Endothelial cell of umbilical vein (primary cell): Measurements from ENCODE around the gene ICA1L. TPM values are rescaled to one million over a fixed set of nuclear protein-coding genes. Genes with fewer than 3 reads are reported as not detected.

ENCODE experiments used
- BruUV-seq: library from RNA; stranded (reverse); fragments of 400-500 nt; replicated peaks from 2 replicates; lab custom pipeline; 2021; lab: Mats Ljungman, UMichigan
- CTCF ChIA-PET: fragments of 300-600, 350-600 bp; sonication (Branson Sonifier 250); formaldehyde crosslinking; loops from one replicate; lab custom pipeline; 2021; ENCODE audit warnings: antibody characterized with exemption, inconsistent platforms; lab: Charles Lee
- POLR2A ChIA-PET: fragments of 300-600, 350-600 bp; sonication (Branson Sonifier 250); formaldehyde crosslinking; loops from one replicate; lab custom pipeline; 2021; ENCODE audit warnings: antibody characterized with exemption, inconsistent platforms; lab: Charles Lee
- DNase-seq: peaks from one replicate; pipeline ENCODE4 v3.0.0-alpha.2; 2011; ENCODE audit warnings: low read depth, low spot score
- FAIRE-seq: peaks from 2 replicates; lab custom pipeline; 2011; peaks lifted over from hg19 to GRCh38; lab: Jason Lieb, UNC
- H2AFZ ChIP-seq: 2 replicates; pipeline ENCODE4 v1.6.0; 2012; ENCODE audit warnings: low read depth, low read length, control low read depth, inconsistent platforms
- H3K27ac ChIP-seq: 2 replicates; pipeline ENCODE4 v1.5.1; 2011; ENCODE audit warnings: low read depth, mild to moderate bottlenecking, control low read depth, low read length, moderate library complexity; ENCODE audit not compliant: insufficient read depth
- H3K27me3 ChIP-seq, 2 experiments: 2 replicates each; pipeline versions ENCODE4 v1.6.0 to v1.6.1; 2011; ENCODE audit warnings: low read length in 2 of 2, mixed read lengths in 1 of 2; ENCODE audit not compliant: control insufficient read depth in 2 of 2, insufficient read depth in 2 of 2
- H3K36me3 ChIP-seq, 2 experiments: 2 replicates in 1 of 2; 3 replicates in 1 of 2; pipeline ENCODE4 v1.5.1; 2011; ENCODE audit warnings: low read length in 2 of 2, mild to moderate bottlenecking in 1 of 2, moderate library complexity in 1 of 2; ENCODE audit not compliant: control insufficient read depth in 2 of 2, insufficient read depth in 2 of 2; ENCODE audit errors: extremely low read depth in 1 of 2
- H3K4me1 ChIP-seq: 3 replicates; pipeline ENCODE4 v1.5.1; 2011; ENCODE audit warnings: mild to moderate bottlenecking, low read length; ENCODE audit not compliant: control insufficient read depth, insufficient read depth; ENCODE audit errors: extremely low read depth
- H3K4me2 ChIP-seq: 2 replicates; pipeline ENCODE4 v1.6.1; 2011; ENCODE audit warnings: low read length, control low read depth, mixed read lengths; ENCODE audit not compliant: insufficient read depth
- H3K4me3 ChIP-seq, 3 experiments: fragments of 200-600 bp in 1 of 3; sonication (generic), shearing (Covaris generic) in 1 of 3; replicated peaks in 1 of 3; 2 replicates each; pipeline ENCODE4 v1.5.1; 2011 to 2016; ENCODE audit warnings: control low read depth in 3 of 3, low read length in 3 of 3, mild to moderate bottlenecking in 2 of 3, inconsistent platforms in 1 of 3, low read depth in 1 of 3, moderate library complexity in 1 of 3; ENCODE audit not compliant: insufficient read depth in 1 of 3
- H3K79me2 ChIP-seq: 2 replicates; pipeline ENCODE4 v1.6.0; 2012; ENCODE audit warnings: low read length, inconsistent platforms; ENCODE audit not compliant: control insufficient read depth, insufficient read depth
- H3K9ac ChIP-seq: replicated peaks from 2 replicates; pipeline ENCODE3; 2011; ENCODE audit warnings: low read length, control low read depth; ENCODE audit not compliant: insufficient read depth; ENCODE audit errors: extremely low read depth
- H3K9me1 ChIP-seq: replicated peaks from 3 replicates; pipeline ENCODE4 v1.6.0; 2011; ENCODE audit warnings: mild to moderate bottlenecking, low read length; ENCODE audit not compliant: control insufficient read depth, insufficient read depth; ENCODE audit errors: extremely low read depth
- H3K9me3 ChIP-seq: replicated peaks from 2 replicates; pipeline ENCODE4 v1.5.1; 2012; ENCODE audit warnings: low read length, inconsistent platforms; ENCODE audit not compliant: control insufficient read depth, insufficient read depth
- H4K20me1 ChIP-seq: replicated peaks from 2 replicates; pipeline ENCODE3; 2011; ENCODE audit warnings: mild to moderate bottlenecking, low read length; ENCODE audit not compliant: control insufficient read depth, insufficient read depth; ENCODE audit errors: extremely low read depth
- EZH2 ChIP-seq: IDR thresholded peaks from 2 replicates; pipeline ENCODE4 v1.6.1; 2012; ENCODE audit warnings: borderline replicate concordance, low read depth, mild to moderate bottlenecking, moderate library complexity, low read length, inconsistent platforms; ENCODE audit not compliant: severe bottlenecking
- GATA2 ChIP-seq: IDR thresholded peaks from 2 replicates; pipeline ENCODE4 v1.7.0; 2011; ENCODE audit warnings: low read depth, mild to moderate bottlenecking, moderate library complexity, mixed read lengths, low read length; ENCODE audit not compliant: insufficient read length, insufficient read depth
- JUN ChIP-seq: IDR thresholded peaks from 2 replicates; pipeline ENCODE4 v1.6.1; 2011; ENCODE audit warnings: borderline replicate concordance, low read depth; ENCODE audit not compliant: insufficient read length, insufficient read depth
- POLR2A ChIP-seq: IDR thresholded peaks from 2 replicates; pipeline ENCODE4 v1.6.1; 2012; ENCODE audit warnings: low read depth, mild to moderate bottlenecking, control low read depth, low read length
- POLR2AphosphoS5 ChIP-seq: IDR thresholded peaks from 2 replicates; pipeline ENCODE4 v1.6.1; 2012; ENCODE audit warnings: low read depth, mild to moderate bottlenecking, control low read depth, low read length, moderate library complexity; ENCODE audit not compliant: insufficient read depth
- dilution Hi-C: fragments of 300-500 bp; cut with MboI; formaldehyde crosslinking; loops from one replicate; pipeline ENCODE4 v1.15.0; 2019; ENCODE audit warnings: low sequenced_read_pairs; ENCODE audit not compliant: extremely low pct_ligation_motif_present
- intact Hi-C: fragments of 100-400 bp; cut with micrococcal nuclease; formaldehyde crosslinking; loops from one replicate; pipeline ENCODE4 v1.10.0; 2022
- polyA plus RNA-seq, 4 experiments: library from polyadenylated mRNA; depleted of rRNA in 3 of 4; stranded (reverse) in 3 of 4; unstranded in 1 of 4; fragments of >200 nt; gene quantifications; 2 replicates each; pipeline versions ENCODE4 v1.2.1 to v1.2.3, GENCODE V29; 2011 to 2012; ENCODE audit warnings: missing spikeins in 1 of 4
- total RNA-seq: library from RNA; stranded (reverse); gene quantifications from 2 replicates; pipeline ENCODE4 v1.2.3, GENCODE V29; 2021
- TF ChIP-seq, protein P1 (sequence below), 2 donors: IDR thresholded peaks; 1 replicate in 1 of 2; 2 replicates in 1 of 2; pipeline ENCODE4 v1.5.1; 2011; ENCODE audit warnings: low read length in 2 of 2, mild to moderate bottlenecking in 2 of 2, moderate library complexity in 2 of 2, control low read depth in 1 of 2, inconsistent platforms in 1 of 2, low read depth in 1 of 2; ENCODE audit not compliant: insufficient read depth in 1 of 2; ENCODE audit errors: extremely low read depth in 1 of 2
- TF ChIP-seq, protein P2 (sequence below): IDR thresholded peaks from 2 replicates; pipeline ENCODE4 v1.6.1; 2011; ENCODE audit not compliant: insufficient read depth, insufficient read length

ICA1L gene
- total and polyA plus RNA-seq, 2 donors (not counting 3 experiments of a cell fraction or from before 2014, with no cell fraction given), result 1.6 to 3.7 TPM

DNA sequence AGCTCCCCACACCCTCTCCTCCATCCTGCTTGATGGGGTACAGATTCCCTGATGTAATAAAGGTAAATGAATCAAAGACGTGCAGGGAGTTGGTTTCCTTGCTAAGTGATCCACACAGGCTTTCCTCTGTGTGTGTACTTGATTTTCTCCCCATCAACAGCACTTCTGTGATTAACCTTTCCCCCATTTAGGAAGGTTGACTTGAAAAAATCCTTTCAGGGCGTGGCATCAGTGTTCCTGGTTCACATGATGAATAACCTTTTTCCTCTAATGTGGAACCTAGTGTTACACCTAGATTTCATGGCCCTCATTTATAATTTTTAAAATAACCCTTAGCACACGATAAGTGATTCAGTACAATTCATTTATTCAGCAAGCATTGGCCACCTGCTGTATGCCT is 115.0 kb downstream of the ICA1L start:
- no peak overlapping the region for H3K4me2 ChIP-seq
- dilution Hi-C loops, result no loop called here
- H3K79me2 ChIP-seq, result no peaks in the 10 kb centered on the region
- no peak overlapping the region for H2AFZ ChIP-seq
- H3K9me1 ChIP-seq, result no peaks in the 10 kb centered on the region
- H3K9ac ChIP-seq, result no peak overlapping the region
- TF ChIP-seq POLR2A, result no peak
- TF ChIP-seq POLR2AphosphoS5, result no peak
- H3K4me1 ChIP-seq, result no peaks in the 10 kb centered on the region
- BruUV-seq, result no TSS peak
- H3K4me3 ChIP-seq, result no peak overlapping the region
- H3K27me3 ChIP-seq, result no peaks in the 10 kb centered on the region
- intact Hi-C loops, result no loop called here
- POLR2A ChIA-PET, result no interaction called here
- FAIRE-seq (no peak), DNase-seq (no peak)
- CTCF ChIA-PET, result no interaction called here
- H3K27ac ChIP-seq, result no peak overlapping the region
- no peaks in the 10 kb centered on the region for H3K36me3 ChIP-seq
- H4K20me1 ChIP-seq, result no peaks in the 10 kb centered on the region
- no peaks in the 10 kb centered on the region for H3K9me3 ChIP-seq

DNA sequence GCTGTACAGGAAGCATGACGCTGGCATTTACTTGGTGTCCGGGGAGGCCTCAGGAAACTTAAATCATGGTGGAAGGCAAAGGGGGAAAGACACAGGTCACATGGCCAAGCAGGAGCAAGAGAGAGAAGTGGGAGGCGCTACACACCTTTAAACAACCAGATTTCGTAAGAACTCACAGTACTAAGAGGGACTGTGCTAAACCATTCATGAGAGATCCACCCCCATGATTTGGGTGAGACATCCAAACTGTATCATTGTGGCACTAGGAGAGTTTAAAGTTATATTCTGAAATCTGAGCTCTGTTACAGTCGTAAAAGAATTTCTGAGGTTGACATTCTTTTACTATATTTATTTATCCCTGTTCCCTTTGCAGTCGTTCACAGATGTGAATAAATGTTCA is 116.6 kb downstream of the ICA1L start:
- DNase-seq (no peak), FAIRE-seq (no peak)
- TF ChIP-seq JUN (no peak), GATA2 (no peak), POLR2A (no peak), POLR2AphosphoS5 (no peak), EZH2 (no peak)
- TF ChIP-seq, protein P1, sequence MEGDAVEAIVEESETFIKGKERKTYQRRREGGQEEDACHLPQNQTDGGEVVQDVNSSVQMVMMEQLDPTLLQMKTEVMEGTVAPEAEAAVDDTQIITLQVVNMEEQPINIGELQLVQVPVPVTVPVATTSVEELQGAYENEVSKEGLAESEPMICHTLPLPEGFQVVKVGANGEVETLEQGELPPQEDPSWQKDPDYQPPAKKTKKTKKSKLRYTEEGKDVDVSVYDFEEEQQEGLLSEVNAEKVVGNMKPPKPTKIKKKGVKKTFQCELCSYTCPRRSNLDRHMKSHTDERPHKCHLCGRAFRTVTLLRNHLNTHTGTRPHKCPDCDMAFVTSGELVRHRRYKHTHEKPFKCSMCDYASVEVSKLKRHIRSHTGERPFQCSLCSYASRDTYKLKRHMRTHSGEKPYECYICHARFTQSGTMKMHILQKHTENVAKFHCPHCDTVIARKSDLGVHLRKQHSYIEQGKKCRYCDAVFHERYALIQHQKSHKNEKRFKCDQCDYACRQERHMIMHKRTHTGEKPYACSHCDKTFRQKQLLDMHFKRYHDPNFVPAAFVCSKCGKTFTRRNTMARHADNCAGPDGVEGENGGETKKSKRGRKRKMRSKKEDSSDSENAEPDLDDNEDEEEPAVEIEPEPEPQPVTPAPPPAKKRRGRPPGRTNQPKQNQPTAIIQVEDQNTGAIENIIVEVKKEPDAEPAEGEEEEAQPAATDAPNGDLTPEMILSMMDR (IDR thresholded peaks at IDR 0.05; ENCODE audit: extremely low read depth in 1 of 2, insufficient read depth in 1 of 2, low read depth in 1 of 2, low read length in 2 of 2), result no peak
- TF ChIP-seq, protein P2, sequence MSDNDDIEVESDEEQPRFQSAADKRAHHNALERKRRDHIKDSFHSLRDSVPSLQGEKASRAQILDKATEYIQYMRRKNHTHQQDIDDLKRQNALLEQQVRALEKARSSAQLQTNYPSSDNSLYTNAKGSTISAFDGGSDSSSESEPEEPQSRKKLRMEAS, result no peak
- Histone ChIP-seq H3K79me2 (no peaks in the 10 kb centered on the region), H3K36me3 (no peaks in the 10 kb centered on the region), H3K4me3 (no peak overlapping the region), H3K4me1 (peaks cover 2% of the 10 kb centered on the region), H3K9ac (no peak overlapping the region), H3K27ac (no peak overlapping the region), H2AFZ (no peak overlapping the region), H3K4me2 (no peak overlapping the region), H3K9me3 (no peaks in the 10 kb centered on the region), H3K9me1 (no peaks in the 10 kb centered on the region), H3K27me3 (no peaks in the 10 kb centered on the region), H4K20me1 (no peaks in the 10 kb centered on the region)
- dilution Hi-C loops (no loop called here), intact Hi-C loops (no loop called here)
- no TSS peak for BruUV-seq
- CTCF ChIA-PET, result no interaction called here
- POLR2A ChIA-PET, result no interaction called here
